DND-41 (cell line): ENCODE results near the gene CLTCL1.

Experiments
- ATAC-seq: fragments of 200-7000 bp; cut with Tn5 transposase; 3 replicates; pipeline ENCODE4 v1.9.1; 2021; ENCODE audit warnings: low read depth; ENCODE audit not compliant: insufficient read depth
- DNase-seq: peaks from one replicate; pipeline ENCODE4 v3.0.0-alpha.2; 2020
- H2AFZ ChIP-seq: 2 replicates; pipeline ENCODE4 v1.6.0; 2012; ENCODE audit warnings: low read depth, low read length
- H3K27ac ChIP-seq: 2 replicates; pipeline ENCODE4 v1.5.1; 2012; ENCODE audit warnings: low read length, inconsistent platforms
- H3K27me3 ChIP-seq: fragments of 200-600 bp; sonication (generic); 2 replicates; pipeline ENCODE4 v1.6.0; 2012; ENCODE audit warnings: low read length, mild to moderate bottlenecking, inconsistent platforms; ENCODE audit not compliant: insufficient read depth, poor library complexity
- H3K36me3 ChIP-seq: 2 replicates; pipeline ENCODE4 v1.5.1; 2012; ENCODE audit warnings: low read length, inconsistent platforms; ENCODE audit not compliant: insufficient read depth
- H3K4me1 ChIP-seq: 2 replicates; pipeline ENCODE4 v1.5.1; 2012; ENCODE audit warnings: mild to moderate bottlenecking, low read length; ENCODE audit not compliant: insufficient read depth
- H3K4me2 ChIP-seq: 2 replicates; pipeline ENCODE4 v1.6.0; 2012; ENCODE audit warnings: mild to moderate bottlenecking, moderate library complexity, low read length, inconsistent platforms; ENCODE audit not compliant: insufficient read depth
- H3K4me3 ChIP-seq, 2 experiments: fragments of 200-600 bp in 1 of 2; shearing (Covaris generic) in 1 of 2; 2 replicates each; pipeline ENCODE4 v1.5.1; 2012 to 2016; ENCODE audit warnings: inconsistent platforms in 2 of 2, low read length in 2 of 2, mild to moderate bottlenecking in 2 of 2, low read depth in 1 of 2, moderate library complexity in 1 of 2
- H3K79me2 ChIP-seq: 2 replicates; pipeline ENCODE4 v1.6.0; 2012; ENCODE audit warnings: low read length, inconsistent platforms; ENCODE audit not compliant: insufficient read depth
- H3K9ac ChIP-seq: 2 replicates; pipeline ENCODE4 v1.6.0; 2012; ENCODE audit warnings: low read depth, mild to moderate bottlenecking, inconsistent platforms, low read length, moderate library complexity
- H3K9me3 ChIP-seq: 2 replicates; pipeline ENCODE4 v1.5.1; 2012; ENCODE audit warnings: low read length, moderate library complexity, mild to moderate bottlenecking, inconsistent platforms; ENCODE audit not compliant: insufficient read depth, severe bottlenecking
- H4K20me1 ChIP-seq: 2 replicates; pipeline ENCODE4 v1.6.0; 2012; ENCODE audit warnings: low read length; ENCODE audit not compliant: insufficient read depth
- CTCF ChIP-seq: IDR thresholded peaks from 2 replicates; pipeline ENCODE4 v1.5.1; 2012; ENCODE audit warnings: borderline replicate concordance, low read length, moderate library complexity, mild to moderate bottlenecking; ENCODE audit not compliant: poor library complexity, severe bottlenecking; ENCODE audit errors: extremely low read depth
- EZH2 ChIP-seq: IDR thresholded peaks from 3 replicates; pipeline ENCODE4 v1.6.1; 2012; ENCODE audit warnings: borderline replicate concordance, low read depth, mild to moderate bottlenecking, moderate library complexity, low read length, inconsistent platforms; ENCODE audit not compliant: severe bottlenecking

The CLTCL1 gene

GRCh38 chr22:19138217-19139000 is 153.1 kb downstream of the CLTCL1 start:
- ATAC-seq, result no peak
- Histone ChIP-seq H3K9me3 (no peaks in the 10 kb centered on the region), H2AFZ (no peak overlapping the region), H4K20me1 (peaks cover 29% of the 10 kb centered on the region), H3K4me2 (no peak overlapping the region), H3K79me2 (peaks cover 11% of the 10 kb centered on the region), H3K36me3 (peaks cover 90% of the 10 kb centered on the region), H3K4me1 (peaks cover 9% of the 10 kb centered on the region), H3K27ac (no peak overlapping the region), H3K27me3 (no peaks in the 10 kb centered on the region), H3K9ac (no peak overlapping the region), H3K4me3 (no peak overlapping the region)
- TF ChIP-seq CTCF (no peak), EZH2 (no peak)
- no peak for DNase-seq

GRCh38 chr22:19137384-19138216 is 153.9 kb downstream of the CLTCL1 start:
- TF ChIP-seq EZH2, result no peak
- Histone ChIP-seq H4K20me1 (peaks cover 33% of the 10 kb centered on the region), H2AFZ (no peak overlapping the region), H3K27ac (no peak overlapping the region), H3K9me3 (no peaks in the 10 kb centered on the region), H3K4me1 (peaks cover 4% of the 10 kb centered on the region), H3K27me3 (no peaks in the 10 kb centered on the region), H3K79me2 (peaks cover 4% of the 10 kb centered on the region), H3K4me3 (no peak overlapping the region), H3K36me3 (peaks cover 96% of the 10 kb centered on the region), H3K4me2 (no peak overlapping the region), H3K9ac (no peak overlapping the region)
- DNase-seq (no peak), ATAC-seq (no peak)

GRCh38 chr22:19136915-19137314 is 154.6 kb downstream of the CLTCL1 start:
- Histone ChIP-seq H4K20me1 (peaks cover 39% of the 10 kb centered on the region), H2AFZ (no peak overlapping the region), H3K4me3 (no peak overlapping the region), H3K27ac (no peak overlapping the region), H3K9ac (no peak overlapping the region), H3K4me1 (no peaks in the 10 kb centered on the region), H3K4me2 (no peak overlapping the region), H3K9me3 (no peaks in the 10 kb centered on the region), H3K27me3 (no peaks in the 10 kb centered on the region), H3K79me2 (no peaks in the 10 kb centered on the region; the same call in 1 of the 2 replicates), H3K36me3 (peaks cover 96% of the 10 kb centered on the region)
- ATAC-seq (no peak), DNase-seq (no peak)
- TF ChIP-seq CTCF (no peak), EZH2 (no peak)

- Histone ChIP-seq H3K9me3 (no peaks in the 10 kb centered on the region), H3K4me1 (no peaks in the 10 kb centered on the region), H3K27me3 (no peaks in the 10 kb centered on the region), H3K4me2 (no peak overlapping the region), H3K79me2 (no peaks in the 10 kb centered on the region), H3K4me3 (no peak overlapping the region), H3K27ac (no peak overlapping the region), H3K36me3 (peaks cover 90% of the 10 kb centered on the region), H2AFZ (no peak overlapping the region), H4K20me1 (peaks cover 43% of the 10 kb centered on the region), H3K9ac (no peak overlapping the region)
- no peak for TF ChIP-seq CTCF
- no peak for TF ChIP-seq EZH2
- DNase-seq (no peak), ATAC-seq (no peak)
These were observed 156.6 kb downstream of the CLTCL1 start for GRCh38 chr22:19134874-19135273.
